GM11168 (cell line): ENCODE results near the gene CEL.

Experiments used
- in situ Hi-C: fragments of 300-500 bp; cut with MboI; formaldehyde crosslinking; loops from one replicate; pipeline ENCODE4 v1.12.0; 2022; ENCODE audit warnings: low sequenced_read_pairs; ENCODE audit not compliant: unreplicated experiment

Gene CEL

DNA sequence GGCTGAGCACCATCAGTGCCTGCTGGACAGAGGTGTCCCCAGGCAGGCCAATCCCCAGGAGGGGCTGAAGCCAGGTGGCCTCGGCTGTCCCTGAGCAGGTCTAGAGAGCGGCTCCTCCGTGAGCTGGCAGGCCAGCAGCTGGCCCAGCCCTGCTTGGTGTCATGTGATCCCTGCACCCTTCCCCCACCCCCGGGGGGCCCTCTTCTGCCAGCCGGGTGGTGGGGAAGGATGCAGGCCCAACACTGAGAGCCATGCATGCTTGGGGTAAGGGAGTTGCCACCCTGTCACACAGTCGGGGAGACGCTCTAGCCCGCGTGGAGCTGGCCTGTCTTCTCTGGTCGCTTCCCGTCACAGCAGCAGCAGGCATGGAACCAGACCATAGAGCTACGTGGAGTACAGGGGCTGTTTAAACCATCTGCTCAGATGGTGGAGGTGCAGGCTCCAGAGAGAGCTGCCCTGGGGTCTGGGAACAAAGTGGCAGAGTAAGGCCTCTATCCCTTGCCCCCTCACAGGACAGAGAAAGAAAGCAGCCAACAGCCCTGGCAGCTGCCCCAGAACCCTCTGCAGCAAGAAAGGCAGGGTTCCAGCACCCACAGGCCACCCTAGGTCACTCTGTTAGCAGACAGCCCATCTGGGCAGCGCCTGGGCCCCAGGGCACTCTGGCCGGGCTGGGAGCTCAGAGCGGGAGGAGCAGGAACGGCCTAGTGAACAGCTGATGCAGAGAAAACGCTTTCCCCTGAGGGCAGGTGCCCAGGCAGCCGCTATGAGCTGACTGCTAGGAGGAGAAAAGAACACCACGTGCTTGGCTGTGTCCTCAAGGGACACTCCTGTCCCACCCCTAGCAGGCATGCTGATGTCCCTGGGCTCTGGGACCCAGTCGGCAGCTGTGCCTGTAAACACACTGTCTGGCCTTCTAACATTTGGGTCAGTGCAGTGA lies 52.4 kb downstream of the CEL start:
- in situ Hi-C loops = no loop called here

DNA sequence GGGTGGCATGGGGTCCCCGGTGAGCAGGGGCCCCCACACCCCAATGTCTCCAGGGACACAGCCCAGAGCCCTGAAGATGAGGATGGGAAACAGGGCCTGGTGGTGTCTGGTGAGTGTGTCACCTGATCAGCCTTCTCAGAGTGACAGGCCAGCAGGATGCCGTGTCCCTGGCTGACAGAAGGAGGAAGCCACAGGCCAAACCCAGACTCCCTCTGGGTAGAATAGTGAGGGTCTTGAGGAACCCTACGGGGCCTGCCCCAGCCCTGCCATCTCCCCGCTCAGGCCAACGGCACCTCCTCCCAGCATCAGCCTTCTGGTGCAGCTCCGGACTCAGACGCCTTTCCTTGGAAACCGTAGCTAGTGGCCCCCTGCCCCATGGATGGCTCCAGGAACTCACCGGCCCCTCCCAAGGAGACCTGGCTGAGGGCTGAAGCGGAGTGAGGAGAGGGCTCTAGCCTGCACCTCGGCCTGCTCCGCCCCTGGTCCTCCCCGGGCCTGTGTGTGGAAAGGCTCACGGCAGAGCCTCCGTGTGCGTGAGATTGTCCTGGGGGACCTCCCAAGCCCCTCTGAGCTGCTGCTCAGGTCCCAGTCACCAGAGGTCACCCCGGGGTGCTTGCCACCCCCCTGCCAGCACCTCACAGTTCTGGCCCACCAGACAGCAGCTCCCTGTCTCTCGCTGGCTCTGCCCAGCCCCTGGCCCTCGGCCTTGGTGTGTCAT lies 53.3 kb downstream of the CEL start:
- in situ Hi-C loops = no loop called here

DNA sequence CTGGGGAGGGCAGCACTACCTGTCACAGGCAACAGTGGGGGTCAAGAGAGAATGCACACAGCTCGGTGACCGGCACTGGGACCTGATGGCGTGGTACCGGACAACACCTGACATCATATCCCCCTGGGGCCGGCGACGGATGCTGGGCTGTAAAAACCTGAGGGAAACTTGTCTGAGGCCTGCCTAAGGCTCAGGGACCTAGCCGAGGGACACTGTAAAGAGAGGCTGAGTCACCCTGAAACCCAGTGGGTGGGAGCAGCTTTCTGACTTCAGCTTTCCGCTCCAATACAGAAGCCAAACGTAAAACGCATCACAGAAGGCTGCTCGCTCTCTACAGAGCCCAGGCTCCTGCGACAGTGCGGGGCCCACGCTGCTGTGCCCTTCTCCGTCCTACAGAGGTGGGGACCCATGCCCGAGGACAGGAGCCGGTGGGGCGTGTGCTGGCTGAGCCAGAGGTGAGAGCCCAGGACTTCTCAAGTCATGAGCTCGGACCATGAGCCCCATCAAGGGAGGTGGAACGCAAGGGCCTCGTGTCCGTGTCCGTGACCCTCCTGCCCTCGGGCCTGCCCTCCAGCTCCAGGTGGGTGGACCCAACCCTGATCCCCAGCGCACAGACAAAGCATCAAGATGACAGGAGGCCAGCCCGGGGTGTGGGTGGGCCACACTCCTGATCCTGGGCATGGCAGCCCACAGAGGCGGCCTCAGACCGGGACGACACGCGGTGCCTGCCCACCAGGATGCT lies 54.0 kb downstream of the CEL start:
- in situ Hi-C loops = no loop called here

DNA sequence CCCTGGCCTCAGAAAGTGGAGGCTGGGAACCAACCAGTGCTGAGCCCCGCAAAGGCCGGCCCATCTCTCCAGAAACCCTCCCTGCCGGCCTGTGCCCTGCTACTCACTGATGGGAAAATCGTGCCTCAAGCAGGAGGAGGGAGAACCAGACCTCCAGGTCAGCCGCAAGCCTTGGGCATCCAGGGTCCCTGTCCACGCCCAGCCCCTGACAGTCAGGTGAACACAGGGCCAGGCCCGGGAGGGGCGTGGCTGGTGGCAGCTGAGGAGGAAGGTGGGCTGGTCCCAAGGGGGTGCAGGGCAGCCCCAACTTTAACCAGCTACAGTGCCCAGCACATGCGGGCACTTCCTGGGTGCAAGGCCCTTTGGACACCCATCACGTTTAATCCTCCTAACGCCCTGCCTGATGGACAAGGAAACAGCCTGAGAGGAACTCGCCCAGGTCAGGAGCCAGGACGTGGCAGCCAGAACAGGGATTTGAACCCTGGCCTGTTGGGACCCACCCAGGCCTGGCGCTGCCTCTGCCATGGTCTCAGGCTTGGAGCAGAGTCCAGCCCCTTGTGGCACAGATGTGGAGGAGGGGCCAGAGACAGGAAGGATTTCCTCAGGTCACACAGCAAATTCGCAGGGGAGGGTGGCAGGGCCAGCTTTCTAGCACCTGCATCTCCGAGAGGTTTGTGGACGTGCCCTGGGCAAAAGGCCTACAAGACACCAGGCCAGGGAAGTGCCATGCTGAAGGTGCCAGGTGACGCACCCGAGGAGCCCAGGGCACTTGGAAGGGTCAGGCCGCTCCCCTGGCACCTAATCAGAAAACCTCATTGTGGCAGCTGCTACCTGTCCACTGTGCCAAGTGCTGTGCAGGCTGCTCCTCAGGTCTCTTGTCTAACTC lies 54.8 kb downstream of the CEL start:
- in situ Hi-C loops = no loop called here

DNA sequence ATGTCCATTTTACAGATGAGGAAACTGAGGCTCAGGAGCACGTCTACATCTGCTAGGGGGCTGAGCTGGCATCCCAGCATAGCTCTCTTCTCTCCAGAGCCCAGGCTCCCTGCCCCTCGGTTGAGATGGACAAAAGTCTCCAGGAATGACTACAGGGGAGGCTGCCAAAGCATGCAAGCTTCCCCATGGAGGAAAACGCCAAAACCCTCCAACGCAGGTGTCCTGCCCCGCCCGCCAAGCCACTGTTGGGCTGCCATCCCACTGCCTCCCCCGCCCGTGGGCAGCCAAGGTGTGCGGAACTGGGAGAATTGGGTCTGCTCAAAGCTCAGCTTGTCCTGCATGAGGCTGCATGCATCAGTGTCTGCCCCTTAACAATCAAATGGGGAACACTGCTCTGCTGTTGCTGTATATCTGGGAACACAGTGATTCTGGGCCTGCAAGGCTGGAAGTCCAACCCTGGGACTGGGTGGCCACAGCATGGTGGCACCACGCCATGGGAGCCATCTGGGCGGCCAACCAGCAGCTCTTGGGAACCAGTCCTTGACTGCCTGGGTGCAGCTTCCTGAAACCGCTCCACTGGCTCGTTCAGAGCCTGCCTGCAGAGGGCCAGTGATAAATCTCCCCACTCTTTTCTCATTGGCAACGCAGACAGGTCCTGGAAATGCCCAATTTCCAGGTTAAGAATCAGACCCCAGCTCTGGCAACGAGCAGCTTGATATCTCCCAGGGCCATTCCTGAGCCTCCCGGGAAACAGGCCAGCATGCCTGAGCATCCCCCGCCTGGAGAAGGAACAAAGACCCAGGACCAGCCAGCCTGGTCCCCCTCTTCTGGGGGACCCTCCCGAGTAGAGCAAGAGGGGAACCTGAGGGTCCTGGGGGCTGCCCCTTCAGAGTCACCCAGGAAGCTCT lies 55.7 kb downstream of the CEL start:
- in situ Hi-C loops = no loop called here

DNA sequence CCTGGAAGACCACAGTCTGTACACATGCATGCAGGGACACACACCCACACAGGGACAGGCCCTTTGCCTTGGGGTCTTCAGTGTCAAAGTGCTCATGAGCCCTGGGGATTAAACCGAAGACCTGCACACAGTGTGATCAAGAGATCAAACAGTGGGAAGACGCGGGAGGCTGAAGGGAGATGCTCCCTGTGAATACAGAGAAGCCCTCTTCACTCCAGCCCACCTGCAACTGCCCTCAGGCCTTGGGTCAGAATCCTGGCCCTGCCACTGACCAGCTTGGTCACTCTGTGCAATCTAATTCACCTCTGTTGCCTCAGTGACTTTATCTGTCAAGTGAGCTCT lies 56.4 kb downstream of the CEL start:
- in situ Hi-C loops = no loop called here

DNA sequence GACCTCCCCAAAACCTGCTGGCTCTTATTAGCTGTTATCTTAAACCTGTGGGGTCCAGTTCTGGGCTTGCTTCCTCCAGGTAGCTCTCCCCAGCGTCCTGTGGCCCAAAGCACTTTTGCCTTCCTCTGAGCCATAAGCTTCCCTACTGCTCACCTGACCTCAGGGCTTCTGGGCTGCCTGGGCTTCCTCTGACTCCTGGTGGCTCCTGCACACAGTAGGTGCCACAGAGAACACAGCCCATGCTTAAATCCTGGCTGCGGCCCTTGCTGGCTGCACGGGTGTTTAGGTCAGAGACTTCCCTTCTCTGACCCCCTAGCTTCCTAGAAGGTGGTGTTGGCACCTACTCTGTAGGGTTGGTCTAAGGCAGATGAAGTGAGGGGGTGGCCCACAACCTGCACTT lies 56.8 kb downstream of the CEL start:
- in situ Hi-C loops = no loop called here

DNA sequence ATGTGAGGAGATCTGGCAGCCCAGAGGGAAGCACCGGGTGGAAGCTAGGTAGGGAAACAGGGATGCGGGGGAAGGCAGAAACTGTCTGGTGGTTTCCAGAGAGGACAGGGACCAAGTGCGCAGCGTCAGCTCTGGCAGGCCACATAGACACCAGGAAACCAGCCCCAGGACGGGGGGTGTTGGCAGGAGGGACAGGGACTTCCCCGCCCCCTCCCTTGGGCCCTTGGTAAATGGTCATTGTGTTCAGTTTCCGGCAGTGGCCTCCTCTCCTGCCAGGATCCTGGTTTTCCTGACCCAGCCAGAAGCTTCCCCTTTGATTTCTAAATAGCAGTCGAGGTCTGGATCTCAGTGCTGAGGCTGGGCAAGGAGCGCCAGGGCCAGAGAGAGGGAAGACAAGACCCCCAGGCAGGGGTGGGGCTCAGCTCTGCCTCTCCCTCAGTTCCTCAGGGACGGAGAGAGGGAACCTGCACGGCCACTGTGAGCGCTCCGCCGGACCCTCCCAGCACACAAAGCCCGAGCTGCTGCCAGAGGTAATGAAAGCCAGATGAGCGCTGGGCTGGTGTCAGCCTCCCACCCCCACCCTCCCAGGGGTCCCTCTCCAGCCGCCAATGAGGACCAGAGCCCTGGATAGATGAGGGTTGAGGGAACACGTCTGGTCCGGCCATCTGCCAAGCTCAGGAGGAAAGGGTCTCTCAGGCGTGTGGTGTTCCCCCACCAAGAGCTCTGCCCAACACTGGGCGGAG lies 57.5 kb downstream of the CEL start:
- in situ Hi-C loops = no loop called here

DNA sequence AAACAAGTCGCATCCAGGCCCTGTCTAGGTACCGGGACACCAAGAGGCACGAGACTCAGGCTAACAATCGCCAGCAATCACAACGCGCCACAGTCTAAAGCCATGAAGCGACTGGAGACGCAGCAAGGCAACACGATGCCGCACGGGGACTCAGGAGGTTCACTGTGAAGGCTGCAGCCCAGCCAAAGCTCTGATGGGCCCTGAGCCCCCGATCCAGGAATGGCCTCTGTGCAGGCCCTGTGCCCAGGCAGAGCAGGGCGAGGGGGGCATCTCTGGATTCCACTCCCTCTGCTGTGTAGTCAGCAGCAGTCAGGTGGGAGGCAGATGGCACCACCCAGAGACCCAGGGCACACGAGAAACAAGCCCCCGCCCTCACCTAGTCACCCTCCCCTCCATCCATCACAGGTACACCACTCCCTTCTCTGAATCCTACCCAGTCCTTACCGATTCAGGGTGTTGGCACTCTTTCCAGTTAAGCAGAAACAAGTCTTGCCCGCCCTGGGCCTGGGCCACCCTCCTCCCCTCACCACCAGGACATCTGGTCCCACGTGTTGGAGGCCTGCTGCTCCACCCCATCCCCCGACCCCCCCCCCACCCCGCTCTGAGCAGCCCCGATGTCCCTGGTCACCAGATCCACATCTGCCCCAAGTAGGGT lies 58.2 kb downstream of the CEL start:
- in situ Hi-C loops = no loop called here

DNA sequence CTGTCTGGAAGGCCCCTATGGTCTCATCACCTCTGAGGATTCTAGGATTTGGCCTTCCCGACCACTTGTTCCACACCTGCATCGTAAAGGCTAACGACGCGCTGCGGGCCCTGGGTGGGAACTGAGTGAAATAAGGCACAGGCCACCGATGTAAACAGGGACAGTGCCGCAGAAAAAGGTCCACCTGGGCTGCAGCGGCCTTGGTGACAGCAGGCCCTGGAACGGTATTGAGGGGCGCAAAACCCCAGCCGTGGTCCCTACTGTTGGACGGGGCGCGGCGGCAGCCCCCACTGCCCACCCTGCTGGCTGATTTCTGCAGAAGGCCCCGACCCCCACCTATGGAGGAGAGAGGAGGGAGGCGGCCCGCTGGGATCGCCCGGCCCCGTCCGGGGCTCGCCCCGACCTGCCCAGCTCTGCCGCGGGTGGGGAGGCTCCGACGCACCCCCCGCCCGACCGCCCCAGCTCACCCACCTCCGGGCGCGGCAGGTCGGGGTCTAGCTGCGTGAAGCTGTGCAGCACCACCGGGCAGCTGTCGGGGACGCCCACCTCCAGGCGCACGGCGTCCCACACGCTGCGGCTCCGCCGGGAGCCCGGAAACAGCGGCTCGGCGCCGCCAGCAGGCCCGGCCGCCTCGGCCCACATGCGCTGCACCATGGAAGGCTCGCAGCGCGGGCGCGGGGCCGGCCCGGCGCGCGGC lies 58.9 kb downstream of the CEL start:
- in situ Hi-C loops = no loop called here
